Activated CD4-positive, alpha-beta T cell treated with anti-CD3 and anti-CD28 coated beads, Interleukin-2, amount 10 ng/mL, durations not matched to agents 7 days and 5 days (primary cell): ENCODE results near the gene CASKIN2. TPM values are rescaled to one million over a fixed set of nuclear protein-coding genes. Genes with fewer than 3 reads are reported as not detected.

Experiments used
- CTCF ChIA-PET: fragments of 350-600 bp; sonication (Branson Sonifier 250); formaldehyde crosslinking; loops from one replicate; lab custom pipeline; 2021; ENCODE audit warnings: antibody characterized with exemption; lab: Charles Lee
- POLR2A ChIA-PET: fragments of 350-600 bp; sonication (Branson Sonifier 250); formaldehyde crosslinking; loops from one replicate; lab custom pipeline; 2021; ENCODE audit warnings: antibody characterized with exemption; lab: Charles Lee
- DNase-seq: peaks from one replicate; pipeline ENCODE4 v3.0.0-alpha.2; 2020
- H3K27ac Mint-ChIP-seq: one replicate; pipeline ENCODE4 v1.8.0; 2021; ENCODE audit warnings: mild to moderate bottlenecking, moderate library complexity, mixed read lengths
- H3K27me3 Mint-ChIP-seq: one replicate; pipeline ENCODE4 v1.8.0; 2021; ENCODE audit warnings: mixed read lengths
- H3K36me3 Mint-ChIP-seq: one replicate; pipeline ENCODE4 v1.8.0; 2021; ENCODE audit warnings: low read depth, mixed read lengths
- H3K4me1 Mint-ChIP-seq: one replicate; pipeline ENCODE4 v1.8.0; 2021; ENCODE audit warnings: mixed read lengths
- H3K4me3 Mint-ChIP-seq: one replicate; pipeline ENCODE4 v1.8.0; 2021; ENCODE audit warnings: mild to moderate bottlenecking, moderate library complexity, mixed read lengths
- H3K9me3 Mint-ChIP-seq: one replicate; pipeline ENCODE4 v1.8.0; 2021; ENCODE audit warnings: mixed read lengths
- total RNA-seq, 2 experiments: library from RNA; stranded (reverse); gene quantifications; one replicate each; pipeline ENCODE4 v1.2.3, GENCODE V29; 2021

CASKIN2 gene
- total RNA-seq, 2 experiments from 2014 or later, result 0.47 to 1.1 TPM

- Mint-ChIP-seq H3K36me3 (peaks cover 12% of the 10 kb centered on the region), H3K27ac (no peak overlapping the region), H3K9me3 (no peaks in the 10 kb centered on the region), H3K27me3 (no peaks in the 10 kb centered on the region), H3K4me3 (no peak overlapping the region), H3K4me1 (no peaks in the 10 kb centered on the region)
- no peak for DNase-seq
- CTCF ChIA-PET, result interaction anchor here (0.6 to 1.2 kb wide), 2 partner anchors 104 to 492 kb away, joined by 3 read pairs; no protein-coding TSS in a partner anchor
- POLR2A ChIA-PET, result no interaction called here
These were observed 39.5 kb downstream of the CASKIN2 start for GRCh38 chr17:75475851-75476250.

- H3K9me3 Mint-ChIP-seq, result no peaks in the 10 kb centered on the region
- POLR2A ChIA-PET, result no interaction called here
- H3K4me1 Mint-ChIP-seq, result no peaks in the 10 kb centered on the region
- no peak for DNase-seq
- CTCF ChIA-PET, result interaction anchor here (0.6 to 1.6 kb wide), 4 partner anchors 23 to 492 kb away, joined by 3 to 4 read pairs (median 3); partner anchors contain the start of gene SMIM5
- peaks cover 12% of the 10 kb centered on the region for H3K36me3 Mint-ChIP-seq
- no peak overlapping the region for H3K4me3 Mint-ChIP-seq
- no peak overlapping the region for H3K27ac Mint-ChIP-seq
- H3K27me3 Mint-ChIP-seq, result no peaks in the 10 kb centered on the region
These were observed 40.0 kb downstream of the CASKIN2 start for GRCh38 chr17:75475144-75475835.

GRCh38 chr17:75474736-75475135, 40.6 kb downstream of the CASKIN2 start:
- ChIA-PET CTCF (interaction anchor here (1.3 to 1.6 kb wide), 2 partner anchors 22 to 158 kb away, joined by 3 to 4 read pairs; partner anchors contain the start of gene SMIM5), POLR2A (no interaction called here)
- H3K4me1 Mint-ChIP-seq, result no peaks in the 10 kb centered on the region
- H3K36me3 Mint-ChIP-seq, result peaks cover 12% of the 10 kb centered on the region
- H3K4me3 Mint-ChIP-seq, result no peak overlapping the region
- no peak overlapping the region for H3K27ac Mint-ChIP-seq
- no peaks in the 10 kb centered on the region for H3K27me3 Mint-ChIP-seq
- H3K9me3 Mint-ChIP-seq, result no peaks in the 10 kb centered on the region
- no peak for DNase-seq

- no peak overlapping the region for H3K27ac Mint-ChIP-seq
- DNase-seq, result no peak
- no peaks in the 10 kb centered on the region for H3K27me3 Mint-ChIP-seq
- POLR2A ChIA-PET, result no interaction called here
- peaks cover 12% of the 10 kb centered on the region for H3K36me3 Mint-ChIP-seq
- CTCF ChIA-PET, result interaction anchor here (0.9 to 1.6 kb wide), 5 partner anchors 15 to 280 kb away, joined by 3 to 4 read pairs (median 3); partner anchors contain the start of genes MIF4GD, SMIM5 and TMEM94
- no peaks in the 10 kb centered on the region for H3K4me1 Mint-ChIP-seq
- H3K9me3 Mint-ChIP-seq, result no peaks in the 10 kb centered on the region
- H3K4me3 Mint-ChIP-seq, result no peak overlapping the region
These were observed 42.1 kb downstream of the CASKIN2 start for GRCh38 chr17:75473246-75473645.

- POLR2A ChIA-PET, result no interaction called here
- Mint-ChIP-seq H3K27me3 (no peaks in the 10 kb centered on the region), H3K9me3 (no peaks in the 10 kb centered on the region), H3K4me1 (no peaks in the 10 kb centered on the region), H3K4me3 (no peak overlapping the region), H3K36me3 (peaks cover 13% of the 10 kb centered on the region), H3K27ac (peak overlapping the region; percentile 15)
- DNase-seq, result no peak
- CTCF ChIA-PET, result interaction anchor here (0.6 to 1.3 kb wide), 4 partner anchors 8 to 523 kb away, joined by 3 to 5 read pairs (median 4); no protein-coding TSS in a partner anchor
These were observed 43.2 kb downstream of the CASKIN2 start for GRCh38 chr17:75472119-75472518.

GRCh38 chr17:75471207-75471606, 44.1 kb downstream of the CASKIN2 start:
- no peak overlapping the region for H3K27ac Mint-ChIP-seq
- no peaks in the 10 kb centered on the region for H3K27me3 Mint-ChIP-seq
- DNase-seq, result no peak
- peaks cover 11% of the 10 kb centered on the region for H3K36me3 Mint-ChIP-seq
- H3K9me3 Mint-ChIP-seq, result no peaks in the 10 kb centered on the region
- H3K4me1 Mint-ChIP-seq, result no peaks in the 10 kb centered on the region
- CTCF ChIA-PET, result interaction anchor here (0.8 to 1.3 kb wide), 2 partner anchors 9 kb away, joined by 4 to 5 read pairs; no protein-coding TSS in a partner anchor
- POLR2A ChIA-PET, result no interaction called here
- no peak overlapping the region for H3K4me3 Mint-ChIP-seq

- peaks cover 13% of the 10 kb centered on the region for H3K36me3 Mint-ChIP-seq
- H3K27ac Mint-ChIP-seq, result no peak overlapping the region
- no peaks in the 10 kb centered on the region for H3K27me3 Mint-ChIP-seq
- DNase-seq, result no peak
- H3K4me1 Mint-ChIP-seq, result no peaks in the 10 kb centered on the region
- H3K9me3 Mint-ChIP-seq, result no peaks in the 10 kb centered on the region
- CTCF ChIA-PET, result interaction anchor here (1.0 to 1.4 kb wide), 2 partner anchors 14 to 46 kb away, joined by 3 to 9 read pairs; no protein-coding TSS in a partner anchor
- no peak overlapping the region for H3K4me3 Mint-ChIP-seq
- POLR2A ChIA-PET, result interaction anchor here (0.6 kb wide), 1 partner anchor 896 kb away, joined by 4 read pairs; no protein-coding TSS in a partner anchor
These were observed 46.5 kb downstream of the CASKIN2 start for GRCh38 chr17:75468779-75469373.

- no peak for DNase-seq
- Mint-ChIP-seq H3K9me3 (no peaks in the 10 kb centered on the region), H3K27me3 (no peaks in the 10 kb centered on the region), H3K4me3 (no peak overlapping the region), H3K36me3 (peaks cover 13% of the 10 kb centered on the region), H3K27ac (peak overlapping the region; percentile 13), H3K4me1 (no peaks in the 10 kb centered on the region)
- ChIA-PET POLR2A (interaction anchor here (0.6 kb wide), 1 partner anchor 65 kb away, joined by 3 read pairs; no protein-coding TSS in a partner anchor), CTCF (interaction anchor here (1.0 to 1.4 kb wide), 3 partner anchors 14 to 46 kb away, joined by 3 to 9 read pairs (median 3); no protein-coding TSS in a partner anchor)
These were observed 47.0 kb downstream of the CASKIN2 start for GRCh38 chr17:75468291-75468754.

- CTCF ChIA-PET, result interaction anchor here (0.6 to 1.2 kb wide), 3 partner anchors 13 to 293 kb away, joined by 3 to 4 read pairs (median 4); no protein-coding TSS in a partner anchor
- no peaks in the 10 kb centered on the region for H3K9me3 Mint-ChIP-seq
- H3K4me3 Mint-ChIP-seq, result no peak overlapping the region
- POLR2A ChIA-PET, result no interaction called here
- H3K27me3 Mint-ChIP-seq, result no peaks in the 10 kb centered on the region
- H3K36me3 Mint-ChIP-seq, result peaks cover 7% of the 10 kb centered on the region
- DNase-seq, result no peak
- H3K4me1 Mint-ChIP-seq, result peaks cover 3% of the 10 kb centered on the region
- no peak overlapping the region for H3K27ac Mint-ChIP-seq
These were observed 50.3 kb downstream of the CASKIN2 start for GRCh38 chr17:75465039-75465438.

GRCh38 chr17:75463603-75464002, 51.7 kb downstream of the CASKIN2 start:
- H3K36me3 Mint-ChIP-seq, result peaks cover 7% of the 10 kb centered on the region
- ChIA-PET POLR2A (no interaction called here), CTCF (interaction anchor here (1.2 kb wide), 1 partner anchor 53 kb away, joined by 3 read pairs; the partner anchor contains the start of gene TSEN54)
- DNase-seq, result no peak
- no peaks in the 10 kb centered on the region for H3K27me3 Mint-ChIP-seq
- H3K4me3 Mint-ChIP-seq, result no peak overlapping the region
- H3K27ac Mint-ChIP-seq, result no peak overlapping the region
- H3K4me1 Mint-ChIP-seq, result peaks cover 7% of the 10 kb centered on the region
- no peaks in the 10 kb centered on the region for H3K9me3 Mint-ChIP-seq

- H3K9me3 Mint-ChIP-seq, result no peaks in the 10 kb centered on the region
- H3K36me3 Mint-ChIP-seq, result peaks cover 7% of the 10 kb centered on the region
- H3K27me3 Mint-ChIP-seq, result no peaks in the 10 kb centered on the region
- no peak for DNase-seq
- no peak overlapping the region for H3K27ac Mint-ChIP-seq
- POLR2A ChIA-PET, result no interaction called here
- peaks cover 28% of the 10 kb centered on the region for H3K4me1 Mint-ChIP-seq
- H3K4me3 Mint-ChIP-seq, result no peak overlapping the region
- CTCF ChIA-PET, result interaction anchor here (0.6 kb wide), 2 partner anchors 18 to 38 kb away, joined by 3 read pairs; no protein-coding TSS in a partner anchor
These were observed 55.0 kb downstream of the CASKIN2 start for GRCh38 chr17:75460295-75460694.

- POLR2A ChIA-PET, result no interaction called here
- Mint-ChIP-seq H3K27me3 (no peaks in the 10 kb centered on the region), H3K27ac (no peak overlapping the region), H3K36me3 (peaks cover 4% of the 10 kb centered on the region), H3K9me3 (no peaks in the 10 kb centered on the region), H3K4me1 (peaks cover 28% of the 10 kb centered on the region), H3K4me3 (no peak overlapping the region)
- no peak for DNase-seq
- CTCF ChIA-PET, result interaction anchor here (0.6 to 1.2 kb wide), 3 partner anchors 17 to 189 kb away, joined by 3 to 4 read pairs (median 3); partner anchors contain the start of gene MIF4GD
These were observed 55.6 kb downstream of the CASKIN2 start for GRCh38 chr17:75459590-75460267.
